Breast epithelium (tissue), 3 donors: ENCODE data around the gene HAL.

Experiments
- CTCF ChIP-seq, 3 donors: fragments of 450-650 bp; IDR thresholded peaks; one replicate each; pipeline ENCODE4 v1.5.1; 2016 to 2017; ENCODE audit warnings: antibody characterized with exemption in 3 of 3, mild to moderate bottlenecking in 3 of 3, moderate library complexity in 3 of 3
- POLR2A ChIP-seq: fragments of 450-650 bp; IDR thresholded peaks from one replicate; pipeline ENCODE4 v1.6.1; 2016; ENCODE audit warnings: antibody characterized with exemption, mild to moderate bottlenecking, moderate library complexity

DNA sequence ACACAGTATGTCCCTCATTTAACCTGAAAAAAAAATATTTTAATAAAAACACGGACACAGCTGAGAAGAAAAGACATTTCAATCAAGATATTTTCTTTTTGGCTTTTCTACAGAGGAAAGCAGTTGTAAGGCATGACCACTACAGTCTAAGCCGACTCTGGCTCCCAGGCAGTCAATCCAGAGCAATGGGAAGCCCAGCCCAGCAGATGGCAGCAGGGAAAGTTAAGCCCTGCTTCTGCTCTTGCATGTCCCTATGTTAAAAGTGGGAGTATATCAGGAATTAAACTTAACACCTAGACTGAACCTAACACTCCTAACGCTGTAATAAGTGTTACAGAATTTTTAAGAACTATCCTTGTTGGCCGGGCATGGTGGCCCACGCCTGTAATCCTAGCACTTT lies 19.5 kb upstream of the HAL start:
- TF ChIP-seq CTCF (IDR thresholded peaks at IDR 0.05): no peak
- no peak for TF ChIP-seq POLR2A
